A673 (cell line): ENCODE results near the gene BRPF1. TPM values are rescaled to one million over a fixed set of nuclear protein-coding genes. Genes with fewer than 3 reads are reported as not detected.

ENCODE experiments used
- BruUV-seq: library from RNA; stranded (reverse); fragments of 400-500 nt; replicated peaks from 2 replicates; lab custom pipeline; 2021; lab: Mats Ljungman, UMichigan
- CTCF ChIA-PET: fragments of 300-600 bp; sonication (Branson Sonifier 250); formaldehyde crosslinking; loops from one replicate; lab custom pipeline; 2022; ENCODE audit warnings: antibody characterized with exemption; lab: Charles Lee
- POLR2A ChIA-PET: fragments of 300-600 bp; sonication (Branson Sonifier 250); formaldehyde crosslinking; loops from one replicate; lab custom pipeline; 2022; ENCODE audit warnings: antibody characterized with exemption; ENCODE audit not compliant: low non-redundant PET; lab: Charles Lee
- DNase-seq: peaks from one replicate; pipeline ENCODE4 v3.0.0-alpha.2; 2015; ENCODE audit warnings: low spot score
- H3K27ac ChIP-seq: fragments of 200-600 bp; sonication (generic); 2 replicates; pipeline ENCODE4 v1.5.1; 2016; ENCODE audit warnings: mixed run types, low read depth, mild to moderate bottlenecking, mixed read lengths, antibody characterized with exemption, low read length; ENCODE audit not compliant: poor library complexity, severe bottlenecking
- H3K27me3 ChIP-seq: fragments of 200-600 bp; sonication (generic); replicated peaks from 2 replicates; pipeline ENCODE4 v1.6.1; 2017; ENCODE audit warnings: mixed run types, low read depth, mild to moderate bottlenecking, mixed read lengths, antibody characterized with exemption, low read length; ENCODE audit not compliant: insufficient read depth, poor library complexity
- H3K36me3 ChIP-seq: fragments of 200-600 bp; sonication (generic); 2 replicates; pipeline ENCODE4 v1.6.1; 2016; ENCODE audit warnings: mixed run types, mild to moderate bottlenecking, mixed read lengths, antibody characterized with exemption, low read length; ENCODE audit not compliant: insufficient read depth, poor library complexity, severe bottlenecking
- H3K4me1 ChIP-seq: fragments of 200-600 bp; sonication (generic); 2 replicates; pipeline ENCODE4 v1.6.1; 2017; ENCODE audit warnings: mixed run types, mild to moderate bottlenecking, mixed read lengths, antibody characterized with exemption, low read length; ENCODE audit not compliant: insufficient read depth, poor library complexity, severe bottlenecking
- H3K4me3 ChIP-seq: fragments of 200-600 bp; sonication (generic); 2 replicates; pipeline ENCODE4 v1.5.1; 2016; ENCODE audit warnings: low read depth, mixed run types, mild to moderate bottlenecking, mixed read lengths, low read length; ENCODE audit not compliant: poor library complexity, severe bottlenecking
- H3K9me3 ChIP-seq: fragments of 200-600 bp; sonication (generic); 2 replicates; pipeline ENCODE4 v1.6.1; 2016; ENCODE audit warnings: mixed run types, low read depth, mild to moderate bottlenecking, mixed read lengths, antibody characterized with exemption, low read length; ENCODE audit not compliant: poor library complexity, severe bottlenecking
- CTCF ChIP-seq: fragments of 300-800, 200-600 bp; sonication (generic); conservative IDR thresholded peaks from 2 replicates; pipeline ENCODE4 v1.5.1; 2017; ENCODE audit warnings: low read depth, mild to moderate bottlenecking, antibody characterized with exemption, low read length, moderate library complexity, mixed read lengths
- EZH2 ChIP-seq: fragments of 200-600 bp; sonication (generic); IDR thresholded peaks from 2 replicates; pipeline ENCODE4 v1.6.1; 2017; ENCODE audit warnings: borderline replicate concordance, low read depth, mild to moderate bottlenecking, mixed read lengths, antibody characterized with exemption, low read length; ENCODE audit not compliant: poor library complexity, severe bottlenecking
- intact Hi-C: fragments of 100-400 bp; cut with micrococcal nuclease; formaldehyde crosslinking; loops from one replicate; pipeline ENCODE4 v1.10.0; 2022; ENCODE audit not compliant: unreplicated experiment
- total RNA-seq: library from RNA; stranded (reverse); gene quantifications from 2 replicates; pipeline ENCODE4 v1.2.3, GENCODE V29; 2021

BRPF1 gene
- total RNA-seq, 1 experiment from 2014 or later, result 32.0 TPM

DNA sequence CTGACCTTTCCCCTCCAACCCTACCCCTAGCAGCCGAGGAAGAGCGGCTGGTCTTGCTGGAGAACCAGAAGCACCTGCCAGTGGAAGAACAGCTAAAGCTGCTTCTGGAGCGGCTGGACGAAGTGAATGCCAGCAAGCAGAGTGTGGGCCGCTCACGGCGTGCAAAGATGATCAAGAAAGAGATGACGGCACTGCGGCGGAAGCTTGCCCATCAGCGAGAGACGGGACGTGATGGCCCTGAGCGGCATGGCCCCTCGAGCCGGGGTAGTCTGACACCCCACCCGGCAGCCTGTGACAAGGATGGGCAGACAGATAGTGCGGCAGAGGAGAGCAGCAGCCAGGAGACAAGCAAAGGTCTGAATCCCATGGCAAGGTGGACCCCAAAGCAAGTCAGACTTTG, 12.0 kb downstream of the BRPF1 start:
- POLR2A ChIA-PET, result interaction anchor here (0.6 kb wide), 1 partner anchor 87 kb away, joined by 3 read pairs; no protein-coding TSS in a partner anchor
- no TSS peak for BruUV-seq
- Histone ChIP-seq H3K27ac (no peak overlapping the region), H3K27me3 (no peaks in the 10 kb centered on the region), H3K9me3 (no peaks in the 10 kb centered on the region), H3K4me3 (no peak overlapping the region), H3K36me3 (peaks cover 99% of the 10 kb centered on the region), H3K4me1 (no peaks in the 10 kb centered on the region)
- intact Hi-C loops, result no loop called here
- TF ChIP-seq CTCF (no peak), EZH2 (no peak)
- CTCF ChIA-PET, result interaction anchor here (0.6 kb wide), 1 partner anchor 380 kb away, joined by 3 read pairs; no protein-coding TSS in a partner anchor
- DNase-seq, result no peak

DNA sequence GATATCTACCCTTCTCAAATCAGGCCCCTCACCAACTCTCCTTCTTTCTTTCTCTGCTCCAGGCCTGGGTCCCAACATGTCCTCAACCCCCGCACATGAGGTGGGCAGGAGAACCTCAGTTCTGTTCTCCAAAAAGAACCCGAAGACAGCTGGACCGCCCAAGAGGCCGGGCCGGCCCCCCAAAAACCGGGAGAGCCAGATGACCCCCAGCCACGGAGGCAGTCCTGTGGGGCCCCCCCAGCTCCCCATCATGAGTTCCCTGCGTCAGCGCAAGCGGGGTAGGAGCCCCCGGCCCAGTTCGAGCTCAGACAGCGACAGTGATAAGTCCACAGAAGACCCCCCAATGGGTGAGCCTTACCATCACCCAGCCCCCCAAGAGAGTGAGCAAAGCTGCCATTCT, 12.6 kb downstream of the BRPF1 start:
- ChIA-PET CTCF (interaction anchor here (0.6 kb wide), 1 partner anchor 379 kb away, joined by 3 read pairs; no protein-coding TSS in a partner anchor), POLR2A (no interaction called here)
- H3K4me1 ChIP-seq, result peaks cover 2% of the 10 kb centered on the region

DNA sequence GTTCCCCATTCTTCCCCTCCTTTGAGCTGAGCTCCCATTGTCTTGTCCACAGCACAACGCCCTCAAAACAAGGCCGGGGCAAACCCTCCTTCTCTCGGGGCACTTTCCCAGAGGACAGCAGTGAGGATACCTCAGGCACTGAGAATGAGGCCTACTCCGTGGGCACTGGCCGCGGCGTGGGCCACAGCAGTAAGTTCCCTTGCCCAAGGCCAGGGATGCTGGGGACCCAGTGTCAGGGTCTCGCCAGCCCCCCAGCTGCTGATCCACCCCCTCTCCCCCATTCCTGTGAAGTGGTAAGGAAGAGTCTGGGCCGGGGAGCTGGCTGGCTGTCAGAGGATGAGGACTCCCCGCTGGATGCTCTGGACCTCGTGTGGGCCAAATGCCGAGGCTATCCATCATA, 14.0 kb downstream of the BRPF1 start:
- Histone ChIP-seq H3K4me1 (peaks cover 5% of the 10 kb centered on the region), H3K27ac (no peak overlapping the region), H3K4me3 (no peak overlapping the region), H3K9me3 (no peaks in the 10 kb centered on the region), H3K36me3 (peaks cover 83% of the 10 kb centered on the region), H3K27me3 (no peaks in the 10 kb centered on the region)
- ChIA-PET POLR2A (no interaction called here), CTCF (no interaction called here)
- no TSS peak for BruUV-seq
- DNase-seq, result no peak
- TF ChIP-seq EZH2 (no peak), CTCF (no peak)
- intact Hi-C loops, result no loop called here

More for the DNA sequence above, 12.6 kb downstream of the BRPF1 start:
- no peak overlapping the region for H3K27ac ChIP-seq
- no peak for TF ChIP-seq CTCF
- no peak for TF ChIP-seq EZH2
- H3K27me3 ChIP-seq, result no peaks in the 10 kb centered on the region
- intact Hi-C loops, result no loop called here
- H3K4me3 ChIP-seq, result no peak overlapping the region
- BruUV-seq, result no TSS peak
- DNase-seq, result no peak
- peaks cover 96% of the 10 kb centered on the region for H3K36me3 ChIP-seq
- H3K9me3 ChIP-seq, result no peaks in the 10 kb centered on the region
